Measurements from ENCODE around the gene GRIA4. TPM values are rescaled to one million over a fixed set of nuclear protein-coding genes. Genes with fewer than 3 reads are reported as not detected.

GRIA4 gene
- total and polyA plus RNA-seq, 2 of the 13 experiments (the other 11 are each of a cell fraction or from before 2014, with no cell fraction given) = not detected

- no TSS peak for BruUV-seq (replicated peaks)
- Histone ChIP-seq H3K4me3 (replicated peaks in 1 of 3; ENCODE audit: insufficient read depth in 1 of 3, low read depth in 2 of 3, low read length in 3 of 3) (no peak overlapping the region), H3K79me2 (ENCODE audit: insufficient read depth, low read length) (no peaks in the 10 kb centered on the region), H3K4me2 (ENCODE audit: low read depth, low read length) (no peak overlapping the region), H3K9ac (ENCODE audit: insufficient read depth, low read depth, low read length) (no peak overlapping the region), H3K27me3 (ENCODE audit: control insufficient read depth in 1 of 2, insufficient read depth in 2 of 2, low read length in 2 of 2) (no peaks in the 10 kb centered on the region), H4K20me1 (ENCODE audit: insufficient read depth, low read length) (no peaks in the 10 kb centered on the region), H3K4me1 (ENCODE audit: insufficient read depth, low read length) (no peaks in the 10 kb centered on the region), H3K27ac (ENCODE audit: extremely low read length, insufficient read depth, low read length) (no peak overlapping the region), H2AFZ (ENCODE audit: low read length) (no peak overlapping the region), H3K36me3 (replicated peaks in 1 of 2; ENCODE audit: control insufficient read depth in 1 of 2, insufficient read depth in 2 of 2, low read length in 2 of 2) (no peaks in the 10 kb centered on the region), H3K9me3 (ENCODE audit: low read length) (no peaks in the 10 kb centered on the region)
- ATAC-seq = peak; percentile 73
- ChIA-PET POLR2A (no interaction called here), CTCF (ENCODE audit: low intra/inter-chr PET ratio, low total read pairs) (interaction anchor here (2.4 kb wide), 1 partner anchor 1254 kb away, joined by 8 read pairs; no protein-coding TSS in a partner anchor)
- peak; percentile 88 for TF ChIP-seq STAG1 (CRISPR knock-in tag; IDR thresholded peaks at IDR 0.05)
- no peak for TF ChIP-seq GTF2F1 (IDR thresholded peaks at IDR 0.05; ENCODE audit: low read length)
- TF ChIP-seq SMC3 (IDR thresholded peaks at IDR 0.05; ENCODE audit: low read length) = peak; percentile 59
- TF ChIP-seq, protein P1, sequence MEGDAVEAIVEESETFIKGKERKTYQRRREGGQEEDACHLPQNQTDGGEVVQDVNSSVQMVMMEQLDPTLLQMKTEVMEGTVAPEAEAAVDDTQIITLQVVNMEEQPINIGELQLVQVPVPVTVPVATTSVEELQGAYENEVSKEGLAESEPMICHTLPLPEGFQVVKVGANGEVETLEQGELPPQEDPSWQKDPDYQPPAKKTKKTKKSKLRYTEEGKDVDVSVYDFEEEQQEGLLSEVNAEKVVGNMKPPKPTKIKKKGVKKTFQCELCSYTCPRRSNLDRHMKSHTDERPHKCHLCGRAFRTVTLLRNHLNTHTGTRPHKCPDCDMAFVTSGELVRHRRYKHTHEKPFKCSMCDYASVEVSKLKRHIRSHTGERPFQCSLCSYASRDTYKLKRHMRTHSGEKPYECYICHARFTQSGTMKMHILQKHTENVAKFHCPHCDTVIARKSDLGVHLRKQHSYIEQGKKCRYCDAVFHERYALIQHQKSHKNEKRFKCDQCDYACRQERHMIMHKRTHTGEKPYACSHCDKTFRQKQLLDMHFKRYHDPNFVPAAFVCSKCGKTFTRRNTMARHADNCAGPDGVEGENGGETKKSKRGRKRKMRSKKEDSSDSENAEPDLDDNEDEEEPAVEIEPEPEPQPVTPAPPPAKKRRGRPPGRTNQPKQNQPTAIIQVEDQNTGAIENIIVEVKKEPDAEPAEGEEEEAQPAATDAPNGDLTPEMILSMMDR (CRISPR knock-in tag; IDR thresholded peaks at IDR 0.05) = peak; percentile 66
- FAIRE-seq = peak; percentile 32
- intact Hi-C loops (cut with micrococcal nuclease; ENCODE audit: unreplicated experiment) = loop anchor here (1.0 kb wide), 1 partner anchor 1254 kb away; no protein-coding TSS in a partner anchor
- DNase-seq (ENCODE audit: low spot score) = peak; percentile 36
- 3% methylated on average over 3 of the region's 3 CpGs for WGBS (ENCODE audit: low lambda C conversion rate)
- in situ Hi-C loops (cut with HindIII; ENCODE audit: extremely low pct_ligation_motif_present, low pct_unique_long_range_greater_than_20kb) = no loop called here
Measured at GRCh38 chr11:105862736-105863367, 253.0 kb downstream of the GRIA4 start.

DNA sequence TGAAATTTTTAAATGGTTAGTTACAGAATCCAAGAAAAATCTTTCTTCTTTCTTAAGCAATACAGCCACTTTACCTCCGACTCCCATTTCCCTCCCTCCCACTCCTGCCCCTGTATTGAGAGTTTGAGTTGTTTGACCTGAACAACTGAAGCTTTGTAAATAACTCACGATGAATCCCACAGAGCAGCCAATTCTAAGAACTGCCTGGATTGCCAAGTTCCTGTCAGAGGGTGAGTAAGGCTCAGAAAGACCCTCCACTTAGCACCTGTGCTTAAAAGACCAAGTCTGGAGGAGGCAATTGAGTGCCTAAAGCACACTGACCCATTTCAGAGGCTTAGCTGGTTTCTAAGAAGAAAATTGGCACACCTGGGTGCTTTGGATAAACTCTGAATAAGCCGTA lies 253.7 kb downstream of the GRIA4 start:
- no TSS peak for BruUV-seq (replicated peaks)
- FAIRE-seq (no peak), ATAC-seq (no peak), DNase-seq (ENCODE audit: low spot score) (no peak)
- 2% methylated on average over 3 of the region's 3 CpGs for whole genome bisulfite sequencing (ENCODE audit: low lambda C conversion rate)
- POLR2A ChIA-PET = no interaction called here
- Histone ChIP-seq H3K27ac (ENCODE audit: extremely low read length, insufficient read depth, low read length) (no peak overlapping the region), H3K4me3 (replicated peaks in 1 of 3; ENCODE audit: insufficient read depth in 1 of 3, low read depth in 2 of 3, low read length in 3 of 3) (no peak overlapping the region), H3K79me2 (ENCODE audit: insufficient read depth, low read length) (no peaks in the 10 kb centered on the region), H3K9me3 (ENCODE audit: low read length) (no peaks in the 10 kb centered on the region), H2AFZ (ENCODE audit: low read length) (no peak overlapping the region), H4K20me1 (ENCODE audit: insufficient read depth, low read length) (no peaks in the 10 kb centered on the region), H3K4me1 (ENCODE audit: insufficient read depth, low read length) (no peaks in the 10 kb centered on the region), H3K4me2 (ENCODE audit: low read depth, low read length) (no peak overlapping the region), H3K9ac (ENCODE audit: insufficient read depth, low read depth, low read length) (no peak overlapping the region), H3K36me3 (replicated peaks in 1 of 2; ENCODE audit: control insufficient read depth in 1 of 2, insufficient read depth in 2 of 2, low read length in 2 of 2) (no peaks in the 10 kb centered on the region), H3K27me3 (ENCODE audit: control insufficient read depth in 1 of 2, insufficient read depth in 2 of 2, low read length in 2 of 2) (no peaks in the 10 kb centered on the region)
- CTCF ChIA-PET (ENCODE audit: low intra/inter-chr PET ratio, low total read pairs) = interaction anchor here (2.4 kb wide), 1 partner anchor 1254 kb away, joined by 8 read pairs; no protein-coding TSS in a partner anchor
- in situ Hi-C loops (cut with HindIII; ENCODE audit: extremely low pct_ligation_motif_present, low pct_unique_long_range_greater_than_20kb) (no loop called here), intact Hi-C loops (cut with micrococcal nuclease; ENCODE audit: unreplicated experiment) (loop anchor here (1.0 kb wide), 1 partner anchor 1254 kb away; no protein-coding TSS in a partner anchor)
- TF ChIP-seq ZNF205 (CRISPR knock-in tag; IDR thresholded peaks at IDR 0.05) (no peak), NCOA5 (CRISPR knock-in tag; IDR thresholded peaks at IDR 0.05) (no peak), SOX6 (IDR thresholded peaks at IDR 0.05) (no peak), SOX6 (CRISPR knock-in tag; IDR thresholded peaks at IDR 0.05) (no peak)
- TF ChIP-seq, protein P2, sequence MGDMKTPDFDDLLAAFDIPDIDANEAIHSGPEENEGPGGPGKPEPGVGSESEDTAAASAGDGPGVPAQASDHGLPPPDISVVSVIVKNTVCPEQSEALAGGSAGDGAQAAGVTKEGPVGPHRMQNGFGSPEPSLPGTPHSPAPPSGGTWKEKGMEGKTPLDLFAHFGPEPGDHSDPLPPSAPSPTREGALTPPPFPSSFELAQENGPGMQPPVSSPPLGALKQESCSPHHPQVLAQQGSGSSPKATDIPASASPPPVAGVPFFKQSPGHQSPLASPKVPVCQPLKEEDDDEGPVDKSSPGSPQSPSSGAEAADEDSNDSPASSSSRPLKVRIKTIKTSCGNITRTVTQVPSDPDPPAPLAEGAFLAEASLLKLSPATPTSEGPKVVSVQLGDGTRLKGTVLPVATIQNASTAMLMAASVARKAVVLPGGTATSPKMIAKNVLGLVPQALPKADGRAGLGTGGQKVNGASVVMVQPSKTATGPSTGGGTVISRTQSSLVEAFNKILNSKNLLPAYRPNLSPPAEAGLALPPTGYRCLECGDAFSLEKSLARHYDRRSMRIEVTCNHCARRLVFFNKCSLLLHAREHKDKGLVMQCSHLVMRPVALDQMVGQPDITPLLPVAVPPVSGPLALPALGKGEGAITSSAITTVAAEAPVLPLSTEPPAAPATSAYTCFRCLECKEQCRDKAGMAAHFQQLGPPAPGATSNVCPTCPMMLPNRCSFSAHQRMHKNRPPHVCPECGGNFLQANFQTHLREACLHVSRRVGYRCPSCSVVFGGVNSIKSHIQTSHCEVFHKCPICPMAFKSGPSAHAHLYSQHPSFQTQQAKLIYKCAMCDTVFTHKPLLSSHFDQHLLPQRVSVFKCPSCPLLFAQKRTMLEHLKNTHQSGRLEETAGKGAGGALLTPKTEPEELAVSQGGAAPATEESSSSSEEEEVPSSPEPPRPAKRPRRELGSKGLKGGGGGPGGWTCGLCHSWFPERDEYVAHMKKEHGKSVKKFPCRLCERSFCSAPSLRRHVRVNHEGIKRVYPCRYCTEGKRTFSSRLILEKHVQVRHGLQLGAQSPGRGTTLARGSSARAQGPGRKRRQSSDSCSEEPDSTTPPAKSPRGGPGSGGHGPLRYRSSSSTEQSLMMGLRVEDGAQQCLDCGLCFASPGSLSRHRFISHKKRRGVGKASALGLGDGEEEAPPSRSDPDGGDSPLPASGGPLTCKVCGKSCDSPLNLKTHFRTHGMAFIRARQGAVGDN (CRISPR knock-in tag; IDR thresholded peaks at IDR 0.05) = no peak
- TF ChIP-seq, protein P3, sequence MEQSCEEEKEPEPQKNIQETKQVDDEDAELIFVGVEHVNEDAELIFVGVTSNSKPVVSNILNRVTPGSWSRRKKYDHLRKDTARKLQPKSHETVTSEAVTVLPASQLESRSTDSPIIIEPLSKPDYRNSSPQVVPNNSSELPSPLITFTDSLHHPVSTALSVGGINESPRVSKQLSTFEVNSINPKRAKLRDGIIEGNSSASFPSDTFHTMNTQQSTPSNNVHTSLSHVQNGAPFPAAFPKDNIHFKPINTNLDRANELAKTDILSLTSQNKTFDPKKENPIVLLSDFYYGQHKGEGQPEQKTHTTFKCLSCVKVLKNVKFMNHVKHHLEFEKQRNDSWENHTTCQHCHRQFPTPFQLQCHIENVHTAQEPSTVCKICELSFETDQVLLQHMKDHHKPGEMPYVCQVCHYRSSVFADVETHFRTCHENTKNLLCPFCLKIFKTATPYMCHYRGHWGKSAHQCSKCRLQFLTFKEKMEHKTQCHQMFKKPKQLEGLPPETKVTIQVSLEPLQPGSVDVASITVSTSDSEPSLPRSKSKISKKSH (CRISPR knock-in tag; IDR thresholded peaks at IDR 0.05; ENCODE audit: borderline replicate concordance) = no peak
